Measurements from ENCODE around the gene IDUA. TPM values are rescaled to one million over a fixed set of nuclear protein-coding genes. Genes with fewer than 3 reads are reported as not detected.
"Not testable (repeated sequence)": the region's sequence is repeated elsewhere in the genome, so short reads cannot be mapped to it uniquely, and the experiment has no call there.

IDUA gene
- total and polyA plus RNA-seq, 5 donors = 8.5 to 17.4 (median 17.0) TPM

- H3K9me3 ChIP-seq (ENCODE audit: control insufficient read depth, low read length) = no peaks in the 10 kb centered on the region
- H3K4me1 ChIP-seq (ENCODE audit: control insufficient read depth, insufficient read depth, low read length) = peaks cover 3% of the 10 kb centered on the region
- peak in 2 of 3 donors; percentile 37 to 43 for DNase-seq
- H3K27ac ChIP-seq (ENCODE audit: low read length) = no peak overlapping the region
- no peak for ATAC-seq
- H3K4me3 ChIP-seq (ENCODE audit: low read length) = no peak overlapping the region
- H3K27me3 ChIP-seq (ENCODE audit: control insufficient read depth, insufficient read depth) = no peaks in the 10 kb centered on the region
- intact Hi-C loops (cut with DNase I) = no loop called here
- WGBS = 82% methylated on average over 17 of the region's 17 CpGs
Measured at GRCh38 chr4:970854-971520, 15.9 kb upstream of the IDUA start.

GRCh38 chr4:971666-972500, 15.0 kb upstream of the IDUA start:
- WGBS = 65% methylated on average over 24 of the region's 24 CpGs
- H3K9me3 ChIP-seq (ENCODE audit: control insufficient read depth, low read length) = no peaks in the 10 kb centered on the region
- no peak overlapping the region for H3K27ac ChIP-seq (ENCODE audit: low read length)
- peaks cover 3% of the 10 kb centered on the region for H3K4me1 ChIP-seq (ENCODE audit: control insufficient read depth, insufficient read depth, low read length)
- ATAC-seq (no peak), DNase-seq (peak; percentile 17 to 56 (median 42))
- H3K27me3 ChIP-seq (ENCODE audit: control insufficient read depth, insufficient read depth) = no peaks in the 10 kb centered on the region
- no peak overlapping the region for H3K4me3 ChIP-seq (ENCODE audit: low read length)
- intact Hi-C loops (cut with DNase I) = no loop called here

- Histone ChIP-seq H3K27me3 (ENCODE audit: control insufficient read depth, insufficient read depth) (no peaks in the 10 kb centered on the region), H3K4me1 (ENCODE audit: control insufficient read depth, insufficient read depth, low read length) (peaks cover 3% of the 10 kb centered on the region), H3K9me3 (ENCODE audit: control insufficient read depth, low read length) (no peaks in the 10 kb centered on the region), H3K4me3 (ENCODE audit: low read length) (peak overlapping the region; percentile 82), H3K27ac (ENCODE audit: low read length) (no peak overlapping the region)
- WGBS = under 1% methylated on average over 65 of the region's 65 CpGs
- DNase-seq (peak; percentile 19 to 81 (median 80)), ATAC-seq (peak; percentile 6 to 29)
- intact Hi-C loops (cut with DNase I) = no loop called here
Measured at GRCh38 chr4:972651-973424, 14.0 kb upstream of the IDUA start.

- 22% methylated on average over 123 of the region's 123 CpGs for WGBS
- no peak within 1 kb of the TSS for H3K27ac ChIP-seq (ENCODE audit: low read length)
Measured at GRCh38 chr4:973431-974397, 13.1 kb upstream of the IDUA start, which contains the start of gene DGKQ. Gene DGKQ, minus strand, starts transcription at chr4:973569. Its CDS starts 87 bp downstream, at chr4:973482.

GRCh38 chr4:974668-975067, 12.2 kb upstream of the IDUA start:
- no peaks in the 10 kb centered on the region for H3K9me3 ChIP-seq (ENCODE audit: control insufficient read depth, low read length)
- no peak overlapping the region for H3K4me3 ChIP-seq (ENCODE audit: low read length)
- intact Hi-C loops (cut with DNase I) = no loop called here
- no peak overlapping the region for H3K27ac ChIP-seq (ENCODE audit: low read length)
- ATAC-seq (no peak), DNase-seq (peak in 2 of 3 donors; percentile 47 to 52)
- 95% methylated on average over 9 of the region's 9 CpGs for WGBS
- H3K27me3 ChIP-seq (ENCODE audit: control insufficient read depth, insufficient read depth) = no peaks in the 10 kb centered on the region
- peaks cover 3% of the 10 kb centered on the region for H3K4me1 ChIP-seq (ENCODE audit: control insufficient read depth, insufficient read depth, low read length)

More at GRCh38 chr4:973431-974397, 13.1 kb upstream of the IDUA start, which contains the start of gene DGKQ:
- peak; percentile 89 to 96 (median 95) for DNase-seq
- H3K4me1 ChIP-seq (ENCODE audit: control insufficient read depth, insufficient read depth, low read length) = peaks cover 3% of the 10 kb centered on the region
- no peaks in the 10 kb centered on the region for H3K9me3 ChIP-seq (ENCODE audit: control insufficient read depth, low read length)
- H3K4me3 ChIP-seq (ENCODE audit: low read length) = peak within 1 kb of the TSS; percentile 82
- peak; percentile 97 for ATAC-seq
- intact Hi-C loops (cut with DNase I) = no loop called here
- no peaks in the 10 kb centered on the region for H3K27me3 ChIP-seq (ENCODE audit: control insufficient read depth, insufficient read depth)

GRCh38 chr4:976016-976415, 10.8 kb upstream of the IDUA start:
- H3K27me3 ChIP-seq (ENCODE audit: control insufficient read depth, insufficient read depth); H3K27ac ChIP-seq (ENCODE audit: low read length); ATAC-seq; H3K9me3 ChIP-seq (ENCODE audit: control insufficient read depth, low read length); H3K4me3 ChIP-seq (ENCODE audit: low read length); intact Hi-C loops (cut with DNase I); H3K4me1 ChIP-seq (ENCODE audit: control insufficient read depth, insufficient read depth, low read length): not testable (repeated sequence)
- 96% methylated on average over 23 of the region's 25 CpGs for WGBS
- DNase-seq = peak in 1 of 3 donors; percentile 13

GRCh38 chr4:978957-979701, 7.7 kb upstream of the IDUA start:
- ATAC-seq = peak in 1 of 2 donors; percentile 27
- H3K27me3 ChIP-seq (ENCODE audit: control insufficient read depth, insufficient read depth) = no peaks in the 10 kb centered on the region
- intact Hi-C loops (cut with DNase I) = no loop called here
- H3K27ac ChIP-seq (ENCODE audit: low read length) = no peak overlapping the region
- no peaks in the 10 kb centered on the region for H3K9me3 ChIP-seq (ENCODE audit: control insufficient read depth, low read length)
- no peaks in the 10 kb centered on the region for H3K4me1 ChIP-seq (ENCODE audit: control insufficient read depth, insufficient read depth, low read length)
- 52% methylated on average over 20 of the region's 20 CpGs for WGBS
- H3K4me3 ChIP-seq (ENCODE audit: low read length) = no peak overlapping the region
- peak in 1 of 3 donors; percentile 54 for DNase-seq

- intact Hi-C loops (cut with DNase I) = loop anchor here in 1 of 4 donors (10.0 kb wide), 1 partner anchor 227 kb away; no protein-coding TSS in a partner anchor
- Histone ChIP-seq H3K4me3 (ENCODE audit: low read length) (no peak overlapping the region), H3K4me1 (ENCODE audit: control insufficient read depth, insufficient read depth, low read length) (no peaks in the 10 kb centered on the region), H3K9me3 (ENCODE audit: control insufficient read depth, low read length) (no peaks in the 10 kb centered on the region), H3K27ac (ENCODE audit: low read length) (no peak overlapping the region), H3K27me3 (ENCODE audit: control insufficient read depth, insufficient read depth) (no peaks in the 10 kb centered on the region)
- DNase-seq (peak in 2 of 3 donors; percentile 35 to 50), ATAC-seq (no peak)
- WGBS = 92% methylated on average over 17 of the region's 17 CpGs
Measured at GRCh38 chr4:982291-982690, 4.6 kb upstream of the IDUA start.

GRCh38 chr4:982814-983213, 4.0 kb upstream of the IDUA start:
- Histone ChIP-seq H3K4me1 (ENCODE audit: control insufficient read depth, insufficient read depth, low read length) (no peaks in the 10 kb centered on the region), H3K4me3 (ENCODE audit: low read length) (no peak overlapping the region), H3K27me3 (ENCODE audit: control insufficient read depth, insufficient read depth) (no peaks in the 10 kb centered on the region), H3K9me3 (ENCODE audit: control insufficient read depth, low read length) (no peaks in the 10 kb centered on the region), H3K27ac (ENCODE audit: low read length) (no peak overlapping the region)
- 95% methylated on average over 15 of the region's 15 CpGs for WGBS
- no peak for ATAC-seq
- peak in 1 of 3 donors; percentile 16 for DNase-seq
- intact Hi-C loops (cut with DNase I) = loop anchor here in 1 of 4 donors (10.0 kb wide), 1 partner anchor 228 kb away; no protein-coding TSS in a partner anchor
